Caki2 (cell line): ENCODE results near the gene CLSTN2. TPM values are rescaled to one million over a fixed set of nuclear protein-coding genes. Genes with fewer than 3 reads are reported as not detected.

ENCODE experiments used
- DNase-seq: peaks from one replicate; pipeline ENCODE4 v3.0.0-alpha.2; 2015; ENCODE audit warnings: low read depth
- in situ Hi-C: cut with HindIII; loops from 2 replicates; pipeline ENCODE4 v1.10.0; 2016; ENCODE audit warnings: low sequenced_read_pairs, low pct_unique_long_range_greater_than_20kb, mixed read lengths
- total RNA-seq: library from RNA; depleted of rRNA; stranded (reverse); fragments of >200 nt; shearing (Covaris generic); gene quantifications from 2 replicates; pipeline ENCODE4 v1.2.3, GENCODE V29; 2014; ENCODE audit warnings: low replicate concordance

CLSTN2 gene
- total RNA-seq, 1 experiment from 2014 or later = 37.8 TPM

- in situ Hi-C loops = no loop called here
- no peak for DNase-seq
Measured at GRCh38 chr3:140532793-140533330, 597.9 kb downstream of the CLSTN2 start.

GRCh38 chr3:140536926-140537726 lies 602.1 kb downstream of the CLSTN2 start:
- in situ Hi-C loops = no loop called here
- no peak for DNase-seq

- no peak for DNase-seq
- in situ Hi-C loops = no loop called here
Measured at GRCh38 chr3:140537727-140538082, 602.7 kb downstream of the CLSTN2 start.

GRCh38 chr3:140540262-140540661 lies 605.3 kb downstream of the CLSTN2 start:
- no peak for DNase-seq
- in situ Hi-C loops = no loop called here

- DNase-seq = no peak
- in situ Hi-C loops = no loop called here
Measured at GRCh38 chr3:140541975-140542653, 607.1 kb downstream of the CLSTN2 start.

GRCh38 chr3:140545197-140545596 lies 610.2 kb downstream of the CLSTN2 start:
- DNase-seq = no peak
- in situ Hi-C loops = no loop called here

GRCh38 chr3:140545756-140546155 lies 610.8 kb downstream of the CLSTN2 start:
- in situ Hi-C loops = no loop called here

GRCh38 chr3:140546649-140547048 lies 611.7 kb downstream of the CLSTN2 start:
- in situ Hi-C loops = no loop called here
- DNase-seq = no peak

More at GRCh38 chr3:140545756-140546155, 610.8 kb downstream of the CLSTN2 start:
- DNase-seq = no peak

GRCh38 chr3:140552403-140552802 lies 617.4 kb downstream of the CLSTN2 start:
- in situ Hi-C loops = no loop called here
- DNase-seq = no peak

GRCh38 chr3:140552898-140553297 lies 617.9 kb downstream of the CLSTN2 start:
- in situ Hi-C loops = no loop called here
- DNase-seq = no peak

GRCh38 chr3:140553591-140553990 lies 618.6 kb downstream of the CLSTN2 start:
- no peak for DNase-seq
- in situ Hi-C loops = no loop called here

- no peak for DNase-seq
- in situ Hi-C loops = no loop called here
Measured at GRCh38 chr3:140555666-140556065, 620.7 kb downstream of the CLSTN2 start.

- in situ Hi-C loops = no loop called here
- DNase-seq = no peak
Measured at GRCh38 chr3:140557476-140557875, 622.5 kb downstream of the CLSTN2 start.

- in situ Hi-C loops = no loop called here
- DNase-seq = no peak
Measured at GRCh38 chr3:140559546-140559945, 624.6 kb downstream of the CLSTN2 start.

- in situ Hi-C loops = no loop called here
- DNase-seq = no peak
Measured at GRCh38 chr3:140563206-140563760, 628.3 kb downstream of the CLSTN2 start.

- in situ Hi-C loops = no loop called here
Measured at GRCh38 chr3:140568131-140568530, 633.1 kb downstream of the CLSTN2 start.

GRCh38 chr3:140568842-140569520 lies 634.0 kb downstream of the CLSTN2 start:
- in situ Hi-C loops = no loop called here
- DNase-seq = no peak

More at GRCh38 chr3:140568131-140568530, 633.1 kb downstream of the CLSTN2 start:
- DNase-seq = no peak

GRCh38 chr3:140570602-140571001 lies 635.6 kb downstream of the CLSTN2 start:
- no peak for DNase-seq
- in situ Hi-C loops = no loop called here

GRCh38 chr3:140571836-140572235 lies 636.9 kb downstream of the CLSTN2 start:
- in situ Hi-C loops = no loop called here
- DNase-seq = no peak
